HepG2 (cell line): Measurements from ENCODE around the gene UCKL1. TPM values are rescaled to one million over a fixed set of nuclear protein-coding genes. Genes with fewer than 3 reads are reported as not detected.

Experiments used
- FOXK1 ChIP-seq: sonication (generic); formaldehyde crosslinking; IDR thresholded peaks from 2 replicates; pipeline ENCODE4 v1.4.0; 2020; ENCODE audit warnings: low read depth, missing genetic modification reagents, borderline replicate concordance
- GZF1 ChIP-seq: sonication (generic); formaldehyde crosslinking; IDR thresholded peaks from 2 replicates; pipeline ENCODE4 v1.5.1; 2020; ENCODE audit warnings: mild to moderate bottlenecking, missing genetic modification reagents
- NFE2 ChIP-seq: sonication (generic); formaldehyde crosslinking; IDR thresholded peaks from 2 replicates; pipeline ENCODE4 v1.4.0; 2020; ENCODE audit warnings: missing genetic modification reagents
- TBP ChIP-seq: sonication (generic); formaldehyde crosslinking; IDR thresholded peaks from 2 replicates; pipeline ENCODE4 v1.5.0; 2020; ENCODE audit warnings: missing genetic modification reagents
- ZNF282 ChIP-seq: fragments of 450-650 bp; IDR thresholded peaks from 2 replicates; pipeline ENCODE4 v1.6.1; 2018; ENCODE audit not compliant: partially characterized antibody
- ZNF331 ChIP-seq: sonication (generic); formaldehyde crosslinking; IDR thresholded peaks from 2 replicates; pipeline ENCODE4 v1.4.0; 2020; ENCODE audit warnings: missing genetic modification reagents
- ZNF609 ChIP-seq: sonication (generic); formaldehyde crosslinking; IDR thresholded peaks from 2 replicates; pipeline ENCODE4 v1.4.0; 2020; ENCODE audit warnings: mild to moderate bottlenecking, missing genetic modification reagents, borderline replicate concordance
- ZNF780A ChIP-seq: sonication (generic); formaldehyde crosslinking; IDR thresholded peaks from 2 replicates; pipeline ENCODE4 v1.8.0; 2022; ENCODE audit warnings: mild to moderate bottlenecking, missing genetic modification reagents, moderate library complexity
- ZNF781 ChIP-seq: sonication (generic); formaldehyde crosslinking; IDR thresholded peaks from 2 replicates; pipeline ENCODE4 v1.5.1; 2020; ENCODE audit warnings: borderline replicate concordance, mild to moderate bottlenecking, missing genetic modification reagents; ENCODE audit errors: not compliant biosample characterization
- ZSCAN20 ChIP-seq: sonication (generic); formaldehyde crosslinking; IDR thresholded peaks from 2 replicates; pipeline ENCODE4 v1.4.0; 2020; ENCODE audit warnings: missing genetic modification reagents, mild to moderate bottlenecking, borderline replicate concordance
- ZSCAN25 ChIP-seq: sonication (generic); formaldehyde crosslinking; IDR thresholded peaks from 2 replicates; pipeline ENCODE4 v1.8.0; 2022; ENCODE audit warnings: mild to moderate bottlenecking, missing genetic modification reagents
- polyA plus RNA-seq, 8 experiments: library from polyadenylated mRNA; depleted of rRNA in 3 of 8; stranded (reverse) in 7 of 8; unstranded in 1 of 8; fragments of >200 nt; fragmentation: Illumina TruSeq in 4 of 8; extraction: Trizol in 4 of 8; gene quantifications; 2 replicates each; pipeline versions ENCODE4 v1.2.1 to v1.2.3, GENCODE V29; 2011 to 2016; ENCODE audit warnings: low read depth in 4 of 8, missing spikeins in 1 of 8, mixed read lengths in 1 of 8; ENCODE audit not compliant: insufficient read depth in 1 of 8
- total RNA-seq, 5 experiments: library from RNA; depleted of rRNA; stranded (reverse); fragments of >200 nt; fragmentation: Illumina TruSeq; extraction: Trizol; gene quantifications; 2 replicates each; pipeline ENCODE4 v1.2.3, GENCODE V29; 2016; ENCODE audit warnings: low read depth in 1 of 5
- TF ChIP-seq, protein P1 (sequence below): sonication (generic); formaldehyde crosslinking; IDR thresholded peaks from 2 replicates; pipeline ENCODE4 v1.4.0; 2020; ENCODE audit warnings: mild to moderate bottlenecking, missing genetic modification reagents
- TF ChIP-seq, protein P2 (sequence below): sonication (generic); formaldehyde crosslinking; IDR thresholded peaks from 2 replicates; pipeline ENCODE4 v1.5.1; 2020; ENCODE audit warnings: mild to moderate bottlenecking, missing genetic modification reagents, moderate library complexity
- TF ChIP-seq, protein P3 (sequence below): IDR thresholded peaks from 2 replicates; pipeline ENCODE4 v1.6.1; 2018; ENCODE audit warnings: missing genetic modification reagents
- TF ChIP-seq, protein P4 (sequence below), 2 experiments: IDR thresholded peaks; 2 replicates each; pipeline ENCODE4 v1.6.1; 2011 to 2012; ENCODE audit warnings: low read length in 2 of 2, borderline replicate concordance in 1 of 2, low read depth in 1 of 2, mild to moderate bottlenecking in 1 of 2, moderate library complexity in 1 of 2

The UCKL1 gene
- total and polyA plus RNA-seq, 2 of the 13 experiments (the other 11 are each of a cell fraction or from before 2014, with no cell fraction given) = 50.2 to 126 TPM

GRCh38 chr20:63968928-63969760 is 12.9 kb upstream of the UCKL1 start (continued):
- TF ChIP-seq ZNF780A (no peak), ZNF331 (CRISPR knock-in tag) (peak; percentile 39; the same call in 1 of the 2 replicates), ZNF781 (CRISPR knock-in tag) (peak; percentile 94), ZNF282 (no peak), ZSCAN20 (CRISPR knock-in tag) (0 out of 2 replicates have a peak, but pooled peaks have one; percentile 48), FOXK1 (CRISPR knock-in tag) (0 out of 2 replicates have a peak, but pooled peaks have one; percentile 51), ZSCAN25 (CRISPR knock-in tag) (peak; percentile 80), NFE2 (CRISPR knock-in tag) (no peak), TBP (CRISPR knock-in tag) (no peak), ZNF609 (CRISPR knock-in tag) (peak; percentile 74; the same call in 1 of the 2 replicates), GZF1 (CRISPR knock-in tag) (no peak; the same call in 1 of the 2 replicates)
- TF ChIP-seq, protein P1, sequence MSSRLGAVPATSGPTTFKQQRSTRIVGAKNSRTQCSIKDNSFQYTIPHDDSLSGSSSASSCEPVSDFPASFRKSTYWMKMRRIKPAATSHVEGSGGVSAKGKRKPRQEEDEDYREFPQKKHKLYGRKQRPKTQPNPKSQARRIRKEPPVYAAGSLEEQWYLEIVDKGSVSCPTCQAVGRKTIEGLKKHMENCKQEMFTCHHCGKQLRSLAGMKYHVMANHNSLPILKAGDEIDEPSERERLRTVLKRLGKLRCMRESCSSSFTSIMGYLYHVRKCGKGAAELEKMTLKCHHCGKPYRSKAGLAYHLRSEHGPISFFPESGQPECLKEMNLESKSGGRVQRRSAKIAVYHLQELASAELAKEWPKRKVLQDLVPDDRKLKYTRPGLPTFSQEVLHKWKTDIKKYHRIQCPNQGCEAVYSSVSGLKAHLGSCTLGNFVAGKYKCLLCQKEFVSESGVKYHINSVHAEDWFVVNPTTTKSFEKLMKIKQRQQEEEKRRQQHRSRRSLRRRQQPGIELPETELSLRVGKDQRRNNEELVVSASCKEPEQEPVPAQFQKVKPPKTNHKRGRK = no peak
- TF ChIP-seq, protein P2, sequence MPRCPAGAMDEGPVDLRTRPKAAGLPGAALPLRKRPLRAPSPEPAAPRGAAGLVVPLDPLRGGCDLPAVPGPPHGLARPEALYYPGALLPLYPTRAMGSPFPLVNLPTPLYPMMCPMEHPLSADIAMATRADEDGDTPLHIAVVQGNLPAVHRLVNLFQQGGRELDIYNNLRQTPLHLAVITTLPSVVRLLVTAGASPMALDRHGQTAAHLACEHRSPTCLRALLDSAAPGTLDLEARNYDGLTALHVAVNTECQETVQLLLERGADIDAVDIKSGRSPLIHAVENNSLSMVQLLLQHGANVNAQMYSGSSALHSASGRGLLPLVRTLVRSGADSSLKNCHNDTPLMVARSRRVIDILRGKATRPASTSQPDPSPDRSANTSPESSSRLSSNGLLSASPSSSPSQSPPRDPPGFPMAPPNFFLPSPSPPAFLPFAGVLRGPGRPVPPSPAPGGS (CRISPR knock-in tag) = peak; percentile 65; the same call in 1 of the 2 replicates
- TF ChIP-seq, protein P3, sequence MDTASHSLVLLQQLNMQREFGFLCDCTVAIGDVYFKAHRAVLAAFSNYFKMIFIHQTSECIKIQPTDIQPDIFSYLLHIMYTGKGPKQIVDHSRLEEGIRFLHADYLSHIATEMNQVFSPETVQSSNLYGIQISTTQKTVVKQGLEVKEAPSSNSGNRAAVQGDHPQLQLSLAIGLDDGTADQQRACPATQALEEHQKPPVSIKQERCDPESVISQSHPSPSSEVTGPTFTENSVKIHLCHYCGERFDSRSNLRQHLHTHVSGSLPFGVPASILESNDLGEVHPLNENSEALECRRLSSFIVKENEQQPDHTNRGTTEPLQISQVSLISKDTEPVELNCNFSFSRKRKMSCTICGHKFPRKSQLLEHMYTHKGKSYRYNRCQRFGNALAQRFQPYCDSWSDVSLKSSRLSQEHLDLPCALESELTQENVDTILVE (CRISPR knock-in tag) = no peak
- TF ChIP-seq, protein P4, sequence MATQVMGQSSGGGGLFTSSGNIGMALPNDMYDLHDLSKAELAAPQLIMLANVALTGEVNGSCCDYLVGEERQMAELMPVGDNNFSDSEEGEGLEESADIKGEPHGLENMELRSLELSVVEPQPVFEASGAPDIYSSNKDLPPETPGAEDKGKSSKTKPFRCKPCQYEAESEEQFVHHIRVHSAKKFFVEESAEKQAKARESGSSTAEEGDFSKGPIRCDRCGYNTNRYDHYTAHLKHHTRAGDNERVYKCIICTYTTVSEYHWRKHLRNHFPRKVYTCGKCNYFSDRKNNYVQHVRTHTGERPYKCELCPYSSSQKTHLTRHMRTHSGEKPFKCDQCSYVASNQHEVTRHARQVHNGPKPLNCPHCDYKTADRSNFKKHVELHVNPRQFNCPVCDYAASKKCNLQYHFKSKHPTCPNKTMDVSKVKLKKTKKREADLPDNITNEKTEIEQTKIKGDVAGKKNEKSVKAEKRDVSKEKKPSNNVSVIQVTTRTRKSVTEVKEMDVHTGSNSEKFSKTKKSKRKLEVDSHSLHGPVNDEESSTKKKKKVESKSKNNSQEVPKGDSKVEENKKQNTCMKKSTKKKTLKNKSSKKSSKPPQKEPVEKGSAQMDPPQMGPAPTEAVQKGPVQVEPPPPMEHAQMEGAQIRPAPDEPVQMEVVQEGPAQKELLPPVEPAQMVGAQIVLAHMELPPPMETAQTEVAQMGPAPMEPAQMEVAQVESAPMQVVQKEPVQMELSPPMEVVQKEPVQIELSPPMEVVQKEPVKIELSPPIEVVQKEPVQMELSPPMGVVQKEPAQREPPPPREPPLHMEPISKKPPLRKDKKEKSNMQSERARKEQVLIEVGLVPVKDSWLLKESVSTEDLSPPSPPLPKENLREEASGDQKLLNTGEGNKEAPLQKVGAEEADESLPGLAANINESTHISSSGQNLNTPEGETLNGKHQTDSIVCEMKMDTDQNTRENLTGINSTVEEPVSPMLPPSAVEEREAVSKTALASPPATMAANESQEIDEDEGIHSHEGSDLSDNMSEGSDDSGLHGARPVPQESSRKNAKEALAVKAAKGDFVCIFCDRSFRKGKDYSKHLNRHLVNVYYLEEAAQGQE (IDR thresholded peaks at IDR 0.05; ENCODE audit: borderline replicate concordance in 1 of 2, low read depth in 1 of 2, low read length in 2 of 2) = no peak
